NCI-H187 treated with DMSO at 0.1 percent for 48 hours (cell line): ENCODE results near the gene F10.
"Not testable (repeated sequence)": the region's sequence is repeated elsewhere in the genome, so short reads cannot be mapped to it uniquely, and the experiment has no call there.

Experiments used
- DNase-seq: peaks from one replicate; lab custom pipeline; 2025; lab: John Stamatoyannopoulos, UW

The F10 gene

DNA sequence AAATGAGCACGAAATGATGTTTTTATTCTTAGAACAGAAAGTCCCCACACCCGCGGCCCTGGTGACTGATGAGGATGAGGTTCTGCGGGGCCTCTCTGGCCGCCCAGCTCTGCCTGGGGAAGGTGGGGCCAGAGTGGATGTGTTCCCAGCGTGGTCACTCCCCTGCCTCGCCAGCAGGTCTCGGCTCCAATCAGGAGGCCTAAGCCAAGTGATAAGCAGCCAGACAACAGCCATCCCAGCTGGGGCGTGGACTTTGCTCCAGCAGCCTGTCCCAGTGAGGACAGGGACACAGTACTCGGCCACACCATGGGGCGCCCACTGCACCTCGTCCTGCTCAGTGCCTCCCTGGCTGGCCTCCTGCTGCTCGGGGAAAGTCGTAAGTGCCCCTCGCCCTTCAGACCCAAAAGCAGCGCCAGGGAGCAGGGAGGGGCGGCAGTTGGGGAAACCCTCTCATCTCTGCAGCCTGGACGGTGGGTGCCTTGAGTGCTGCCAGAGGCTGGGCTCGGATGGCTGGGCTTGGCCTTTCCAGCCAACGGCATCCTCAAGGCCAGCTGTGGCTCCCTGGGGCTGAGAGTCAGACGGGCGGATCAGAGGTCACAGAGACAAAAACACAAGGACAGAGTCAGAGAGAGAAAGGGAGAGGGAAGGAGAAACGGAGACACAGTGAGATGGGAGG is at the start of gene F10:
TSS of gene F10 (plus strand) at position 250 of the 676 bp plus-strand sequence. CDS start at position 307, 57 bp downstream.
- DNase-seq = no peak

GRCh38 chr13:113073942-113074341 is 48.7 kb upstream of the F10 start:
- no peak for DNase-seq

GRCh38 chr13:113074401-113074800 is 48.2 kb upstream of the F10 start:
- DNase-seq = no peak

DNA sequence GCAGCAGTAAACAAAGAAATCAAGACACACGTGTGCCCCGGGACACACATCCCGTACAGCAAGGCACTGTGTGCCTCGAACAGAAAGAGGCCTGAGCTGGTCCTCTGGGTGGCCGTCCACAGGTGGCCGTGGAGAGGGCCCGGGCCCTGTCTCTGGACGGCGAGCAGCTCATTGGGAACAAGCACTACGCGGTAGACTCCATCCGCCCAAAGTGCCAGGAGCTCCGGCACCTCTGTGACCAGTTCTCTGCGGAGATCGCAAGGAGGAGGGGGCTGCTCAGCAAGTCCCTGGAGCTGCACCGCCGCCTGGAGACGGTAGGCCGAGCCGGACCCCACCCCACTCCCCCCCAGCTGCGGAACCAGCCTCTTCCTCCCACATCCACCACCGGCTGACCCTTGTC is 47.7 kb upstream of the F10 start:
- no peak for DNase-seq

DNA sequence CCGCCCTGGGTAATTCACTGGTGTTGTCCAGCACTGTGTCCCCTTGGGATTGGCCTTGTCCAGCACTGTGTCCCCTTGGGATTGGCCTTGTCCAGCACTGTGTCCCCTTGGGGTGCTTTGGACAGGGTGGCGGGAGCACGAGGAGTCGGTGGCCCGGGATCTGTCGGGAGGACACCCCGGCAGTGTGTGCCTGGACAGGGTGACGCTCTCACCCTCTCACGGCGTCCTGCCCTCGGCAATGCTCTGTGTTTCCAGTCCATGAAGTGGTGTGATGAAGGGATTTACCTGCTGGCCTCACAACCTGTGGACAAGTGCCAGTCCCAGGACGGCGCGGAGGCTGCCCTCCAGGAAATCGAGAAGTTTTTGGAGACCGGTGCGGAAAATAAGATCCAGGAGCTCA is 46.9 kb upstream of the F10 start:
- DNase-seq = no peak

DNA sequence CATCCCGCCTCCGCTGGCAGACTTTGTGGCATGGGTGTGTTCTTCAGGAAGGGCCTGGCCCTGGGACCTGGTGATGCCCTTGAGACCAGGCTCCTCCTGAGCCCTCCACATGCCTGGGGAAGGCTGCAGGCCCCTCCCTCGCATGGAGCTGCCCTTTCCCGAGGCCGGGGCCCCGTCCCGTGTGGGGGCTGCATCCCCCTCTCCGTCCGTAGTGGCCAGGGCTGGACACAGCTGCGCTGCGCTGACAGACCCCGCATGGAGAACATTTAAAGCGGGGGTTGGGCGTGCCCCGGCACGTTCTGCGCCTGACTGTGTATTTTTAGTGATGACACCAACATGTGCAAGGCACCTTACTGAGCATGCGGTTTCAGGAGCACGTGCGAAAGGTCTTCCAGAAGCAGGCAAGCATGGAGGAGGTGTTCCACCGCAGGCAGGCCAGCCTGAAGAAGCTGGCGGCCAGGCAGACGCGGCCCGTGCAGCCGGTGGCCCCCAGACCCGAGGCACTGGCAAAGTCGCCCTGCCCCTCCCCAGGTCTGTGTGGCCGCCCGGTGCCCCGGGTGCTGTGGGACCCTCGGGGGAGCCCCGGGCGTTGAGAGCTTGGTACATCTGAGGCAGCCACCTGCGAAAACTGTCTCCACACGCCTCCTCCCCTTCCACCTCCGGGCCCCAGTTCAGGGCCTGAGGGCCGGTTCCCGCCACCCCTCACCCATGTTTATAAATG is 45.8 kb upstream of the F10 start:
- no peak for DNase-seq

DNA sequence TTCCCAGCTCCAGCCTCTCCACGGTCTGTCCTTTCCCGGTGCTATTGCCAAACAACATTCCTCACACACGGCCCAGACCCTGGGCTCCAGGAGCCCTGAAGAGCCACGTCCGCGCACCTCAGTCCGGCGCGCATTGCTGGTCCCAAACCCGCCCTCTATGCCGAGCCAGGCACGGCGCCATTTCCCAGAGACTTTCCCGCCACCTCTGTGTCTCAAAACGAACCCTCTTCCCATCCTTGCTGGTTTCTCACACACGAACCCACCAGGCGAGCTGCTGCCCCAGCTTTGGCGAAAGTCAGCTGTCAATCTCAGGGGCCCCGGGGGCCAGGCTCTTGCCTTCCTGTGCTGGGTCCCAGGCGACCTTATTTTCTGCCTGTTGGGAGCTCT is 45.0 kb upstream of the F10 start:
- no peak for DNase-seq

DNA sequence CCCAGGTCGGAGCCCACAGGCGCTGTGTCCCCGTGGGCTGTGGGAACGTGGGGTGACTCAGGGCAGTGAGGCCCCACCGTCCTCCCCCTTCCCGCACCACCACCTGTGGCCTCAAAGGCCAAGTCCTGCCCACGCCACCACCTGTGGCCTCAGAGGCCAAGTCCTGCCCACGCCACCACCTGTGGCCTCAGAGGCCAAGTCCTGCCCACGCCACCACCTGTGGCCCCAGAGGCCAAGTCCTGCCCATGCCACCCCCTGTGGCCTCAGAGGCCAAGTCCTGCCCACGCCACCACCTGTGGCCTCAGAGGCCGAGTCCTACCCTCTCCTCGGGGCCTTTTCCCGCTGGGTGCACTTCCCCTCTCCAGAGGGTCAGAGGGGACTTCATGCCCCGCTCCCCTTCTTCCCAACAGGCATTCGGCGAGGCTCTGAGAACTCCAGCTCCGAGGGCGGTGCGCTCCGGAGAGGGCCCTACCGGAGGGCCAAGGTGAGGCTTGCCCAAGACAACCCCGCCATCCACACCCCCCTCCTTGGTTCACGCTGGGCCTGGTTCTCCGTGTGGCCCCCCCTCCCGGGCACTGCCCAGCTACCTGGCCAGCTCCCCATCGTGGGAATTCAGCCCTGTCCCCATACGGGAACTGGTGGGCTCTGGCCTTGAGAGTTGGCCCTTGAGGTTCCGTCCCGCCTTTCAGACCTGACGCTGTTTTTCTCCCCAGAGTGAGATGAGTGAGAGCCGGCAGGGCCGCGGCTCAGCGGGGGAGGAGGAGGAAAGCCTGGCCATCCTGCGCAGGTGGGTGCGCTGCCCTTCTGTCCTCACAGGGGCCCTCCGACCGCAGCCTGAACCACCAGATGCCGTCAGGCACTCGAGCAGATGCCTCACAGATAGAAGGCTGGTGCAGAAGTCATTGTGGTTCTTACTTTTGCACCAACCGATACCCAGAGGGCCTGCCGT is 44.4 kb upstream of the F10 start:
- no peak for DNase-seq

GRCh38 chr13:113078902-113079780 is 43.5 kb upstream of the F10 start:
- peak; percentile 54 for DNase-seq

GRCh38 chr13:113079781-113080080 is 42.9 kb upstream of the F10 start:
- DNase-seq = not testable (repeated sequence)

- DNase-seq = no peak
These were observed 42.2 kb upstream of the F10 start for GRCh38 chr13:113080361-113080831.

DNA sequence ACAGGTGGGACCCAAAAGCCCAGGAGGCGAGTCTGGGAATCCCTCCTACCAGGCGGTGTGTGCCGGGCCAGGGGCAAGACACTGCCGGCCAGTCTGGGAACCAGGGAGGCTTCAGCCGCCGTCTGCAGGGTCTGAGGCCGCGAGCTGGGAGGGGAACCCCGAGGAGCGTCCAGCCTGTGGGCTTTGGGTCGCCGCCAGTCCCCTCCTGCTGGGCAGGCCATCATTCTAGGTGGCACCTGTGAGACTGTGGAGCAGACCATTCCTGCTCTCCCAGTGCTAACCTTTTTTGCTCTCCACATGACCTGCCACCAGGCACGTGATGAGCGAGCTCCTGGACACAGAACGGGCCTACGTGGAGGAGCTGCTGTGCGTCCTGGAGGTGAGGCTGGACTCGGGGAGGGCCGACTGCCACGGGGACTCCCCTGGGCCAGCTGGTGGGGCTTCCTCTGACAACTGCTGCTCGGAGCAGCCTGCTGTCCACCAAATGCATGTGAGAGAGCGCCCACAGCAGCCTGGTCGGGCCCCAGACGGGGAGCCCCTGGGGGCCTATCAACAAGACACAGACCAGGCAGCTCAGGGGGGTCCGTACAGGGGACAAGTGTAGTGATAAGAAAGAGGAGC is 41.6 kb upstream of the F10 start:
- no peak for DNase-seq

- DNase-seq = no peak
These were observed 40.2 kb upstream of the F10 start for GRCh38 chr13:113082198-113083021.

DNA sequence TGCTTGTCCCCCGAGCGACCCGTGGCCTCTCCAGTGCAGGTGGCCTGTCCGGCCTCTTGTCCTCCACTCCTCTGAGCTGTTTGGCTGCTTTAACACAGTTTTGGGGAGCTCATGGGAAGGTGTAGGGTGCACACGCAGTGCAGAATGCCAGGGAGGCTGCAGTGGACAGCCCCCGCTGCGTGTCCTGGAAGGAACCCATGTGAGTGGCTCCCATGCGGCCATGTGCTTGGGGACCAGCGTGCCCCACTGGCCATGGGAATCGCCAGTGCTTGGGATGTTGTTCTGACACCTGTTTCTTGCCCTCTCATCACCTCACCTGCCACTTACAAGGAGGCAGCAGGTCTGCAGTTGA is 39.6 kb upstream of the F10 start:
- DNase-seq = no peak

- DNase-seq = peak; percentile 99
These were observed 39.1 kb upstream of the F10 start for GRCh38 chr13:113083402-113084061.

GRCh38 chr13:113084094-113084942 is 38.3 kb upstream of the F10 start:
- no peak for DNase-seq

- no peak for DNase-seq
These were observed 37.6 kb upstream of the F10 start for GRCh38 chr13:113084943-113085540.

DNA sequence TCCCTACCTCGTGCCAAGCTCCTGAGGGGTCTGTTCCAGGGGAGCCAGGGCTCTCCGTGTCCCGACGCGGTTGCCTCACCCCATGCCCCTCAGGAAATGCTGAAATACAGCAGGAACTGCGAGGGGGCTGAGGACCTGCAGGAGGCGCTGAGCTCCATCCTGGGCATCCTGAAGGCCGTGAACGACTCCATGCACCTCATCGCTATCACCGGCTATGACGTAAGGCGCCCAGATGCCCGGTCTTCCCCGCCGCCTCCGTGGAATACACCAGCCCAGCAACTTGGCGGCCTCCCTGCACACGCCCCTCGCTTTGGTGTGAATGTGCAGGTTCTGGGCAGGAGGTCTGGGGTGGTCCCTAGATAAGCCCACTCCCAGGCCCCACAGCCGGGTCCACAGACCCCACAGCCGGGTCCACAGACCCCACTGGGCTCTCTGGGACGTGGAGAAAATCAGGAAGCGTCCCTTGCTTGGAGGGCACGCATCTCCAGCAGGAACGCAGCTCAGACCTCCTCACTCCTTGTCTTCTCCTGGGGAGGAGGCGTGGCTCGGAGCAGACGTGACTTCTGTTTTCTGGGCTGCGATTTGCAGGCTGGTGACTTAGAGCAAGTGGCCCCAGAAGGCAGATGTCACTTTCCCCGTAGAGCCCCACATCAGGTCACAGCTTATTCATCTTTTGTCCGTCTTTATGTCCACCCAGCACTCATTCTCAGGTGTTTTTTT is 36.4 kb upstream of the F10 start:
- DNase-seq = no peak
